ENCODE results near the gene DBP. TPM values are rescaled to one million over a fixed set of nuclear protein-coding genes. Genes with fewer than 3 reads are reported as not detected.
A peak's percentile ranks its signal among the peaks of the same experiment; 100 is the strongest.

Gene DBP
- polyA plus RNA-seq, 10 donors = 3.9 to 9.7 (median 6.0) TPM

DNA sequence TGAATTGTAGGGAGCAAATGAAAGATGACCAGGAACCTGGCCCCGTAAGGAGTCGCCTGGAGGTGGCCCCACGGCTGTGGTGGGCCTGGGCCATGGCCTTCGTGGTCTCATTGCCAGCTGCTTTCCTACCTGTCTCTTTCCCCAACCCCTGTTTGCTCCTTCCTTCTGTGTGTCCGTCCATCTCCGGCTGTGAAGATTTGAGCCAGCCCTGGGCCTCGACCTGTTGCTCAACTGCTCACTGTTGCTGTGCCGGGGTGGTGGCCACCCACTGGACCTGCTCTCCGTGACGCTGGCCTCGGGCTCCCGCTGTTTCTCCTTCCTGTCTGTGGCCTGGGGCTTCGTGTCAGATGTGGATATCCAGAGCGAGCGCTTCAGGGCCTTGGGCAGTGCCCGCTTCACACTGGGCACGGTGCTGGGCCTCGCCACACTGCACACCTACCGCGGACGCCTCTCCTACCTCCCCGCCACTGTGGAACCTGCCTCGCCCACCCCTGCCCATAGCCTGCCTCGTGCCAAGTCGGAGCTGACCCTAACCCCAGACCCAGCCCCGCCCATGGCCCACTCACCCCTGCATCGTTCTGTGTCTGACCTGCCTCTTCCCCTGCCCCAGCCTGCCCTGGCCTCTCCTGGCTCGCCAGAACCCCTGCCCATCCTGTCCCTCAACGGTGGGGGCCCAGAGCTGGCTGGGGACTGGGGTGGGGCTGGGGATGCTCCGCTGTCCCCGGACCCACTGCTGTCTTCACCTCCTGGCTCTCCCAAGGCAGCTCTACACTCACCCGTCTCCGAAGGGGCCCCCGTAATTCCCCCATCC lies 8.5 kb downstream of the DBP start:
- no peak for DNase-seq

DNA sequence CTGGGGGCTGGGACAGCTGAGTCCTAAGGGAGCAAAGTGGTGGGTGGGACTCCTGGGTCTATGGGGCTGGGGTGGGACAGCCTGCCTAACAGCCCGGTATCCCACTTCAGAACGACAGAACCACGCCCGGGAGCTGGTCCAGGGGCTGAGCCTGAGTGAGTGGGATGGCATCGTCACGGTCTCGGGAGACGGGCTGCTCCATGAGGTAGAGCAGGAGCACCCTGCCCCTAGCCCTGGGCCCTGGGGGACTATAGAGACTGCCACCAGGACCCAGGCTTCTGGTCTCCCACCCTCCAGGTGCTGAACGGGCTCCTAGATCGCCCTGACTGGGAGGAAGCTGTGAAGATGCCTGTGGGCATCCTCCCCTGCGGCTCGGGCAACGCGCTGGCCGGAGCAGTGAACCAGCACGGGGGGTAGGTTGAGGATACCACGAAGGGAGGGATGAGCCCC lies 9.3 kb downstream of the DBP start:
- DNase-seq = no peak

DNA sequence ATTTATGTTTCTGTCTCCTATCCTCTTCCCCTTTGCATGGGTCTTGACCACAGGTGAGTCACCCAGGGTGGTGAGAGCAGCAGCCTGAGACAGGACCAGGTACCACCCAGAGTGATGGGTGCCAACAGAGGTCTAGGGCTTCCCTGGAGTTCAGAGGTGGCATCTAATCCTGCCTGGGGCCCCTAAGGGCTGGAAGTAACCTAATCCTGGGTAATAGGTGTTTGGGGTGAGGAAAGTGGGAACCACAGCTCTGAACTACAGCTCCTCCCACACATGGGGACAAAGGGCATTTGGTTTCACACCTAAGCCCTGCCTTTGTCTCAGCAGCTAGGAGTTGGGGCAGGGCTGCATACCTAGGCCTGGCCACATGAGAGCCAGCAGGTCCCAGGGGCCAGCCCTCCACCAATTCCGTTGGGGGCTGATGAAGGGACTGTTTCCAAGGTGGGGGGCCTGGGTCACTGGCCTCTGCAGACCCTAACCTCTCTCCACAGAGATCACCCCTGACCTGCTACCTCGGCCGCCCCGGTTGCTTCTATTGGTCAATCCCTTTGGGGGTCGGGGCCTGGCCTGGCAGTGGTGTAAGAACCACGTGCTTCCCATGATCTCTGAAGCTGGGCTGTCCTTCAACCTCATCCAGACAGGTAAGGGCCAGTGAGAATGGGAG lies 9.8 kb downstream of the DBP start:
- no peak for DNase-seq

DNA sequence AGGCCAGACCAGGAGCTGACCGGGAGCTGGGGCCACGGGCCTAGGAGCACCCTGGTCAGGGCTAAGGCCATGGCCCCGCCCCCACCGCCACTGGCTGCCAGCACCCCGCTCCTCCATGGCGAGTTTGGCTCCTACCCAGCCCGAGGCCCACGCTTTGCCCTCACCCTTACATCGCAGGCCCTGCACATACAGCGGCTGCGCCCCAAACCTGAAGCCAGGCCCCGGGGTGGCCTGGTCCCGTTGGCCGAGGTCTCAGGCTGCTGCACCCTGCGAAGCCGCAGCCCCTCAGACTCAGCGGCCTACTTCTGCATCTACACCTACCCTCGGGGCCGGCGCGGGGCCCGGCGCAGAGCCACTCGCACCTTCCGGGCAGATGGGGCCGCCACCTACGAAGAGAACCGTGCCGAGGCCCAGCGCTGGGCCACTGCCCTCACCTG lies 11.3 kb downstream of the DBP start:
- DNase-seq = no peak

DNA sequence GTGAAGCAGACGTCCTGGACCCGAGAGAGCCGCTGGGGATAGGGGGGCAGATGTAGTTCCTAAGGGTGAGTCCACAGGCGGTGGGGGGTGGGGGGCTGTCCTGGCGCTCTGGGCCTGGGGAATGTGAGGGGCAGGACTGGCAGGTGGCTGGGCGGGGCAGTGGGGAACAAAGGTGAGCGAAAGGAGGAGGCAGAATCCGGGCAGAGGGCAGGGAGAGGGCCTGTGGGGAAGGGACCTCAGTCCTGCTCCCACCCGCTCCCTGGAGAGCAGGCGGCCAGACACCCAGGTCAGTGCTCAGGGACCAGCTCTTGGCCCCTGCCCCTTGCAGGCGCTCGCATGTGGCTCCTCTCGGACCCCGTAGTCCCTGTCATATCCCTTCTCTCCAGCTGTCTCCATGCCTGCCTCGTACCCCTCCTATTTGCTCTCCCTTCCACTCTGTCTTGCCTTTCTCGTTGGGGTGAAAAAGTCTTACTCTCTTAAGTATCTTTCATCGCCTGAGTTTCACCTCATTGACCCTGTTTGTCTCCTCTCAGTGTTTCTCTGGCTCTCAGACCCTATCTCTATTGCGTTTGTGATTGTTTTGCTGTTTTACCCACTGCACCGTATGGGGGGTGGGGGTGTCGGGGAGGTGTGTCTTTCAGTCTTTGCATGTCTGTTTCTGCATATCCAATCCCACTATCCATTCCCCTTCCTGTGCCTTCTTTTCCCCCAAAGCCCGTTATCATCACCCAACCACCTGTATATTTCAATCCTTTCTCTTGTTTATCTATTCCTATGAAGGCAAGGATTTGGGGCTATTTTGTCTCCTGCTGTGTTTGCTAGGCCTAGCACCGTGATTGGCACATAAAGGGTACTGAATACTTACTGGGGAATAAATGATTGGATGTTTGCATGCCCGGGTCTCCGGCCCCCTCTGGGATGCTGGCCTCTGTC lies 12.1 kb downstream of the DBP start:
- DNase-seq = no peak

DNA sequence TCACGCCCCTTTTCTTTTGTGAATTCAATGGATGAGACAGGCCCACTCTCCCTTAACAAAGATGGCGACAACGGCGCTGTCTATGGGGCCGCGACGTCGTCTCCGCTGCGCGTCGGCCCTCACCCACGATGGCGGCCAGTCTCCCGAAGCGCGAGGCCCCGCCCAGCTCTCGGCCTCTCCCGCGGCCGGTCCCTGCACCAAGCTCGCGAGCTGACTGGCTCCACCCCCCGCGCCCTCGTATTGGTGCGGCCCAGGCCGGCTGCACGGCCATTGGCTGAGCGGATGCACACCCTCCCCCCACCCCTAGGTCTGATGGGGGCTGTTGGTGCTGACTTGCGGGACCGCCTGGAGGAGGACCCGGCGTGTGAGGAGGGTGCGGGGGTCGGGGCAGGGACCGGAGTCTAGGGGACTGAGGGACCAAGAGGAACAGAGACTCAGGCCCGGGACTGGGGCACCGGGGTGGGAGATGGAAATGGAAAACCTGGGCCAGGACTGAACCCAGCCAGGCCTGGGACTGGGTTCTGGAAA lies 13.0 kb downstream of the DBP start:
- DNase-seq = peak; percentile 97 to 99 (median 98)

DNA sequence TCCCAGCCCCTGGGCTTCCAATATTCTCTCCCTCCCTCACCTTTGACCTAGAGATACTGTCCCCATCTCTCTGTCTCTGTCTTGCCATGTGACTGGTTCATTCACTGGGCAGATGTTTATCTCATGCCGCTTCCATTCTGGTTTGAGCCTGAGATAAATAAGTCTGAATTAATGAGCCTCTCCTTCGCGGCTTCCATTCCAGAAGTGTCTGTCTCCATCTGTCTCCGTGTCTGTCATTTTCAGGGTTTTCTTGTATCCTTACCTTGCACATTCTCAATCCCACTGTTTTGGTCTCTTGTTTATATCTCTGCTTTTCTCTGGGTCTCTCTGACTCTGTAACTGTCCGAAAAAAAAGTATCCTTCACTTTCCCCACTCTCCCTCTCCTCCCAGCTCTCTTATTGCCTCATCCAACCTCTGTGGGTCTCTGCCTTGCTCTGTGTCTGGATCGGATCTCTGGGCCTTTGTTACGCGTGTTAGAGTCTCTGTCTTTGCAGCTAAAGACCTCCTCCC lies 13.6 kb downstream of the DBP start:
- no peak for DNase-seq

DNA sequence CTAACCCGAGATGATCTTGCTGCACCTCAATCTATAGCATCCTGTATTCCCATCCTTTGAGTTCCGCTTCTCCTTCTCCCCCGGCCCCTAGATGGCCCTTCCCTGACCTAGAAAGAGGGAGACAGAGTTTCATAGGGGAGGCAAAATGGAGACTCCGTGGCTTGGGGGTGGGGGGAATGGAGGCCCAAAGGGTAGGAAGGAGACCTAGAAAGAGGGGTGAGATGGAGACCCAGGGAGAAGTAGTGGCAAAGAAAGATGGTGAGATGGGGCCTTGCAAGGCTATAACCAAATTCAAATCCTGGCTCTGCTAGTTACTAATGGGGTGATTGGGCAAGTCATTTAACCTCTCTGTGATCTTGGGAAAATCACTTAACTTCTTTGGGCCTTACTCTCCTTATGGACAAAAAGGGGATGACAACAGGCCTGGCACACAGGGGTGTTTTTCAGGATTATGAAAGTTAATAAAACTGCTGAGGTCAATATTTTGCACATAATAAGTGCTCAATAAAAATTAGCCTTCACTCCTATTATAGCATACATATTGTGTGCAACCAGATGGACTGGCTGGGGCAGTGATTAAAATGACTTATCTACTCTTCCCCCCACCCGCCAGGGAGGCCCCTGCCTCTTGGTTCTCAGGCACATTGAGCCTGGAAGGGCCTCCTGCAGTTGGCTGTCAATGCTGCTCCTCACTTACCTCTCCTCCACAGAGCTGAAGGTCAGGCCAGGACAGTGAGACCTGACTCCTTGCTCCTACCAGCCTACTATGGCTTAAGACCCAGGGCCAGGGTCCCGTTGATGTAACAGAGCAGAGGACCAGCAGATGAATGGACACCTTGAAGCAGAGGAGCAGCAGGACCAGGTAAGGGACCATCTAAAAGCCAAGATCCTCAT lies 17.2 kb downstream of the DBP start:
- DNase-seq = no peak

DNA sequence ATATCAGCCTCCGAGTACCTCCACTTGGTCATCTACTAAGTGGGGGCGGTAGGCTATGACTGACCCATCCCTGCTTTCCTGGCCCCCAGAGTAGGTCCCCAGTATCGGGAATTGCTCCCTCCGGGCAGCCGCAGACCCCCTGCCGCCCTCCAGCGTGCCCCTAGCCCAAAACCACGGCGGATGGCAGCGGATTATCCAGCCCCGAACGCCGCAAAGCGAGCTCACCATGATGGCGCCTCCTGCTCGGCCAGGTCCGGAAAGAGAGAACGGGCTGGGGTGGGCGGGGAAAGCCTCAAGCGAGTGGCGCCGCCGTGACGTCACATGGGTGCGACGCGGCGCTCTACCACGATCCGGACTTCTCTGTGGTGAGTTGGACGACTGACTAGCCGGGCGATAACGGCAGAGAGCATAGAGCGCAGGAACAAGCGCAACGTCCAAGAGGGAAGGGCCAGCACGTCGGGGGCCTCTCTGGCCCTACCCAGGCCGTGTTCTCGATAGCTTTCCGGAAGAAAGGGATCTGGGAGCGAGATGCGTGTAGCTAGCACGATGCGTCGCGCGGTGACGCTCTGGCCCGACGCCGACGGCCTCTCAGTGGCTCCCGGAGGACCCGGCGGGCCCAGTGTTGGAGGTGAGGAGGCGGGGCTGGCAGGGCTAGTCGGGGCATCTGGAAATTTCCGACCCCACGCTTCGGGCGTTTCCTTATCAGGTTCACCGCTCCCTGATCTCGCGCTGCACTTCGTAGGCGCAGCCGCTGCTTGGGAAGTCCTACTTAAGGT lies 18.1 kb downstream of the DBP start, which contains the start of the genes RPL18 and SPHK2:
RPL18 (minus strand) TSS at position 263 of the 776 bp plus-strand sequence; CDS start at position 228, 35 bp downstream.
SPHK2 (plus strand) TSS at position 591 of the 776 bp plus-strand sequence. CDS start 1,009 bp downstream, outside the sequence.
- DNase-seq = peak; percentile 99 to 100 (median 100)

DNA sequence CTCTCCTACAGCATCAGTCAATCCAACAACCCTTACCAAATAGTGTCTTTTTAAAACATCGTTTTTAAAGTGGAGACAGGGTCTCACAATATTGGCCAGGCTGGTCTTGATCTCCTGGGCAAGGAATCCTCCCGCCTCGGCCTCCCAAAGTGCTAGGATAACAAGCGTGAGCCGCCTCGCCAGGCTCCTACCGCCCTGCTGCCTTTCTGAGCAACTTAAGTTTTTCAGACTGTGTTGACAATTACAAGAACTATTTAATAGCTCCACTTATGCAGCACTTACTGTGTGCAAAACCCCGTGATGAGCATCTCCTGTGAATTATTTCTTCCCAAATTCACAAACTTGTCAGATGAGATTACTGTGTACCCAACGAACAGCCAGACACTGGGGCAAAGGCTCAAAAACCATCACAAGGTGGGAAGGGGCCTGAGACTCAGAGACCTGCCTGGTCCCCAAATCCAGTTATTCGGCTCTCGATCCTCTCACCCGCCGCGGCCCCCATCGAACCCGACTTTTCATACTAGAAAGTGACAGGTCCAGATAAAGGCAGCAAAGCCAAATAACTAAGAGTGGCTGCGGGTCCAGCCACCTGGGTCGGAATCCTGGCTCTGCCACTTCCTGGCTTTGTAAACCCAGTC lies 18.8 kb downstream of the DBP start:
- DNase-seq = no peak

DNA sequence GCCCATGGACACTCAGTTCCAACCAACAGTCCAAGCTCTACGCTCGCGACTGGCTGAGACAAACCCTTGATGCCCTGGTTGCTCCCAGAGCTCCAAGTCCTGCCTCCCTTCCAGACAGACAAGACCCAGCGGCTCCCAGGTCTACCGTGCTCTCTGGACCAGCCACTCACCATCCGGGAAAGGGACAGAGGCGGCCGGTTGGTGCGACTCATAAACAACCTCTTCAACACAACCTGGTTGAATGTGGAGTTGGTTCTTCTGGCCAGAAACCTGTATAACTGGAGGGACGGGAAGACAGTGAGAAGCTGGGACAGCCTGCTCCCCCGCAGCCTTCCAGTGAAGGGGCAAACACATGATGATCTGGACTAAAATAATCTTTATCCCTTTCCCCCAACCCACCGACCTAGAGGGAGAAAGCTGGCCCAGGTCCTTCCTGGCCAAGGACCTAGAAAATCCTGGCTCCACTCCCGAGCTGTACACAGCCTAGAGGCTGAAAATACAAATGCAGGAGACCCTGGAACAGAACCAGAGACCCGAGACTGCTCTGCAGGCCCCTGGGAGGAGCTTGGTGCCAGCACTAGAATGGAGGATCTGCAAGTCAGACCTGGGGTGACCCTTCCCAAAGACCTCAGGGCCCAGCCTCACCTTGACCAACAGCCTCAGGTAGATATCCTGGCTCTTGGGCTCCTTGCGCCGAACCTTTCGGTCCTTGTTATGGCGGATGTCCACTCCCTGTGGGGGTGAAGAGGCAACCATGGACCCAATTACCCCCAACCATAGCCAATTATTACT lies 19.8 kb downstream of the DBP start:
- peak in 1 of 3 donors; percentile 64 for DNase-seq

DNA sequence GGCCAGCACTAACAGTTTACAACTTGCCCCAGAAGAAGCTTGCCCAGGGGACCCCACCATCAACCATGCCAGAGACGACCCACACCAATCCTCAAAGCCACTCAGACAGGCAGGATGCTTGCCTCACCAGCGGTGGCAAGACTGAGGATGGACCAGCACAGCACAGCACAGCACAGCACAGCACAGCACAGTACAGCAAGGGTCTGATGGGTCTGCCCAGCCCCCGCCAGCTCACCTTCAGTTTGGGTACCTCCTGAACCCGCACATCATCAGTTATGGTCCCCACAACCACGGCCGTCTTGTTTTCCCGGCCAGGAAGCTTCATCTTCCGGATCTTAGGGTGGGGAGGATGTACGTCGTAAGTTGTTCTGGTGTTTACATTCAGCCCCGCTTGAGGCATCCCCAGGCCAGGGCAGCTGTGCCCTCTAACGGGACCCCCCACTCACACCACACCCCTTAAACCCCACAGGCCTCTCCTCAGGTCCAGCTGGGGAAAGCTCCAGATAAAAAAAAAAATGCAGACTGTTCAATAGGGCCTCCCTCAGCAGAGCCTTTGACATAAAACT lies 20.6 kb downstream of the DBP start:
- no peak for DNase-seq

DNA sequence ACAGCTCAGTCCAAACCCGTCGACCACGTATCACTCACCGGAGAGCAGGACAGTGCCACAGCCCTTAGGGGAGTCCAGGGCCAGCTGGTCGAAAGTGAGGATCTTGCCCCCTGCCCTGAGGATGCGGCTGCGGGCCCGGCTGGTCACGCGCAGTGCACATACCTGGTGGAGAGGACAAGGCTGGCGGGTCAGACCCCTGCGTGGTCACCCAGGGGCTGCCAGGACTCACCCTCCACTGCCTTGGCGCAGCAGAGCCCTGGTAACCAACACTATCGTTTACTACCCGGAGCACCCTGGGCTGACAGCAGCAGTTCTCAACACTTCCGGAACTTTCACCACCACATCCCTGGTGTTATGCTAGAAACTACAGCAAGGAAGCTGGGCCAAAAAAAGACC lies 21.1 kb downstream of the DBP start:
- DNase-seq = no peak

DNA sequence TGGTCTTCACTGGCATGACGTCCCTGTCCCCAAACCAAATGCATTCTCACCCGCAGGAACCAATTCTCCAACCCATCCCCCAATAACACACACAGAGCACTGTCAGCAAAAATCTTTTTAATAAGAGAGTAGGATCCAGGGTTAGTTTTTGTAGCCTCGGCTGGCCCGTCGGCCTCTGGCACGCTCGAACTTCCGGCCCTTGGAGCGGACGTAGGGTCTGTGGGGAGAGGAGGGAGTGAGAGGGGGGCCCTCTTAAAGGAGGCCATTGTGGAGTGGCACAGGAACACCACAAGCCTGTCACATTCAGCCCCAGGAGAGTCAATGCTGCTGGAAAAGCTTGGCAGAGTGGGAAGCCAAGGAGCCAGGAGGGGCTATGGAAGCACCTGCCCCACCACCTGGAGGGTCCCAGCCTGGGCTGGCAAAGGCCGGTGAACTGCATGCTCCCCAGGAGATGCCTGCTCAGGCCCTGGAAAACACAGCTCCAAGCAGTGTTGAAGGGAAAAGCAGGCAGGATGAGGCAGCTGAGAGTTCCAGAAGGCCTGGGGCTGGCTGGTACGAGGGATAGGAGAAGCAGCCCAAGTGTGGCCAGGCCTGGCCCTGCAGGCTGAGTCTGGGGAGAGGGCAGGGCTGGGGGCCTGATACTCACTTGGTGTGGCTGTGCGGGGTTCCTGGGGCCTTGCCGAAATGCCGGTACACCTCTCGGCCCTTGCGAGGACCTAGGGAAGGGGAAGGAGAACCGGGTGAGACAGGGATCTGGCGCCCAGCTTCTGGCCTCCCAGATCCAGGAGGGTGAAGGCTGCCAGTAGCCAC lies 21.7 kb downstream of the DBP start:
- no peak for DNase-seq

DNA sequence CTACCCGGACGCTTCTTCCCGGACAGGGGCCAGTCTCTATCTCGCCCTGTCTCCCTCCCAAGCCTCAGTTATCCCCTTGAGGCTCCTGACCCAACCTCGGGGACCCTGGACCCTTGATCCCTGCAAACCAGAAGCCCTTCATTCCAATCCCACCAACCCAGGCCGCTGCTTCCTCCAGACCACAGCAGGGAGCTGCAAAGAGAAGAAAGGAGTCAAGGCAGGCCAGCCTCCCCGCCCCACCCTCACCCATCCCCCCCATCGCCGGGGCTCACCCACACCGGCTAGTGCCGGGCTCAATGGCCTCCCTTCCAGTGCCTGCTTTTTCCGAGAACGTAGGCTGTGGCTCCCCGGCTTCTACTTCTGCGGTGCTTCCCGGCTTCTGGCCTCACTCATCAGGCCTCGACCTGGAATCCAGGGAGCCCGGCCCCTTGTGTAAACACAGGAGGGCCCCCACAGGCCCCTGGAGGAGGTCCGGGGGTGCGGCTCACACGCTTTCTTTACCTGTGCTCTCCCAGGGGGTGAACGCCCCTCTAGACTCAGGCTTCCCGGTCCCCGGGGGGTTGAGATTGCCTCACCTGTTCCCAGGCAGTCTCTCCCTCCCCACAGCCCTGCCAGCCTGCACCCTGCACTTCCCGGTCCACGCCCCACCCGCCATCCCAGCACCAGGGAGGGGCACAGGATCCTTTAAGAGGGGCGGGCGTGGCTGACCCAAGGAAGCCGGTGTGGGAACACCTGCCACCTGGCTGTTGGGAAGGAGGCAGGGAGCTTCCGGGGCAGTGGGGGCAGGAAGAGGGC lies 22.5 kb downstream of the DBP start, which contains the start of gene FAM83E:
FAM83E (minus strand) TSS at position 641 of the 795 bp plus-strand sequence. CDS start 1,704 bp downstream, outside the sequence.
- no peak for DNase-seq

All from muscle of back (tissue), 11 donors.